IPS-NIHi7 (cell line): ENCODE measurements around the gene HLA-DQA1.
"Not testable (repeated sequence)": the region's sequence is repeated elsewhere in the genome, so short reads cannot be mapped to it uniquely, and the experiment has no call there.

Experiments
- DNase-seq: peaks from one replicate; pipeline ENCODE4 v3.0.0; 2012; ENCODE audit warnings: mixed read lengths; ENCODE audit errors: extremely low spot score

HLA-DQA1 gene

GRCh38 chr6:32658268-32658897 is 21.2 kb downstream of the HLA-DQA1 start:
- DNase-seq = no peak

- no peak for DNase-seq
Measured at GRCh38 chr6:32659856-32660595, 22.8 kb downstream of the HLA-DQA1 start.

- no peak for DNase-seq
Measured at GRCh38 chr6:32662099-32662498, 24.9 kb downstream of the HLA-DQA1 start.

- no peak for DNase-seq
Measured at GRCh38 chr6:32662836-32663235, 25.6 kb downstream of the HLA-DQA1 start.

GRCh38 chr6:32664354-32664753 is 27.1 kb downstream of the HLA-DQA1 start:
- no peak for DNase-seq

GRCh38 chr6:32664827-32665362 is 27.7 kb downstream of the HLA-DQA1 start:
- peak; percentile 29 for DNase-seq

GRCh38 chr6:32665661-32666060 is 28.5 kb downstream of the HLA-DQA1 start:
- DNase-seq = no peak

- peak; percentile 68 for DNase-seq
Measured at GRCh38 chr6:32666420-32667300, 29.5 kb downstream of the HLA-DQA1 start, which contains the start of gene HLA-DQB1. TSS of gene HLA-DQB1 (minus strand) at chr6:32666657. CDS start at chr6:32666607, 50 bp downstream.

GRCh38 chr6:32668226-32668747 is 31.1 kb downstream of the HLA-DQA1 start:
- peak; percentile 62 for DNase-seq

GRCh38 chr6:32669240-32669639 is 32.0 kb downstream of the HLA-DQA1 start:
- DNase-seq = no peak

- DNase-seq = no peak
Measured at GRCh38 chr6:32669893-32670292, 32.7 kb downstream of the HLA-DQA1 start.

- DNase-seq = not testable (repeated sequence)
Measured at GRCh38 chr6:32671908-32672307, 34.7 kb downstream of the HLA-DQA1 start.

- DNase-seq = not testable (repeated sequence)
Measured at GRCh38 chr6:32674123-32674522, 36.9 kb downstream of the HLA-DQA1 start.

GRCh38 chr6:32679492-32679891 is 42.3 kb downstream of the HLA-DQA1 start:
- DNase-seq = no peak

GRCh38 chr6:32680055-32680454 is 42.8 kb downstream of the HLA-DQA1 start:
- DNase-seq = no peak

GRCh38 chr6:32684246-32684645 is 47.0 kb downstream of the HLA-DQA1 start:
- no peak for DNase-seq

GRCh38 chr6:32685603-32686002 is 48.4 kb downstream of the HLA-DQA1 start:
- no peak for DNase-seq

GRCh38 chr6:32689531-32690501 is 52.6 kb downstream of the HLA-DQA1 start:
- no peak for DNase-seq

GRCh38 chr6:32692019-32692418 is 54.8 kb downstream of the HLA-DQA1 start:
- peak; percentile 41 for DNase-seq
